ENCODE results near the gene NUP62CL. TPM values are rescaled to one million over a fixed set of nuclear protein-coding genes. Genes with fewer than 3 reads are reported as not detected.

NUP62CL gene
- total RNA-seq, 1 experiment from 2014 or later, result 21.1 TPM

Other genes starting within 250 kb of the NUP62CL start
- gene MORC4, start 206.2 kb downstream of the NUP62CL start, total RNA-seq (2021; ENCODE audit: unreplicated experiment), result 20.6 TPM
- 20.0 TPM for gene RBM41, start 87.6 kb downstream of the NUP62CL start, total RNA-seq (2021; ENCODE audit: unreplicated experiment)
- not detected for gene DNAAF6, start 178 bp upstream of the NUP62CL start, total RNA-seq (2021; ENCODE audit: unreplicated experiment)
- 0.42 TPM for gene FRMPD3, start 243.2 kb upstream of the NUP62CL start, total RNA-seq (2021; ENCODE audit: unreplicated experiment)

Measured in HCT116 (cell line).